B cell (primary cell): Measurements from ENCODE around the gene RAB26.

Experiments used
- EZH2 ChIP-seq: IDR thresholded peaks from 2 replicates; pipeline ENCODE4 v1.6.1; 2012; ENCODE audit warnings: borderline replicate concordance, low read depth, mild to moderate bottlenecking, moderate library complexity, low read length; ENCODE audit not compliant: insufficient read depth, poor library complexity, severe bottlenecking
- TF ChIP-seq, protein P1 (sequence below): fragments of 200-600 bp; IDR thresholded peaks from one replicate; pipeline ENCODE4 v1.8.0; 2022; ENCODE audit warnings: antibody characterized with exemption, mild to moderate bottlenecking

GRCh38 chr16:2155091-2155950 is 6.9 kb downstream of the RAB26 start, which contains the start of gene TRAF7:
- TF ChIP-seq, protein P1, sequence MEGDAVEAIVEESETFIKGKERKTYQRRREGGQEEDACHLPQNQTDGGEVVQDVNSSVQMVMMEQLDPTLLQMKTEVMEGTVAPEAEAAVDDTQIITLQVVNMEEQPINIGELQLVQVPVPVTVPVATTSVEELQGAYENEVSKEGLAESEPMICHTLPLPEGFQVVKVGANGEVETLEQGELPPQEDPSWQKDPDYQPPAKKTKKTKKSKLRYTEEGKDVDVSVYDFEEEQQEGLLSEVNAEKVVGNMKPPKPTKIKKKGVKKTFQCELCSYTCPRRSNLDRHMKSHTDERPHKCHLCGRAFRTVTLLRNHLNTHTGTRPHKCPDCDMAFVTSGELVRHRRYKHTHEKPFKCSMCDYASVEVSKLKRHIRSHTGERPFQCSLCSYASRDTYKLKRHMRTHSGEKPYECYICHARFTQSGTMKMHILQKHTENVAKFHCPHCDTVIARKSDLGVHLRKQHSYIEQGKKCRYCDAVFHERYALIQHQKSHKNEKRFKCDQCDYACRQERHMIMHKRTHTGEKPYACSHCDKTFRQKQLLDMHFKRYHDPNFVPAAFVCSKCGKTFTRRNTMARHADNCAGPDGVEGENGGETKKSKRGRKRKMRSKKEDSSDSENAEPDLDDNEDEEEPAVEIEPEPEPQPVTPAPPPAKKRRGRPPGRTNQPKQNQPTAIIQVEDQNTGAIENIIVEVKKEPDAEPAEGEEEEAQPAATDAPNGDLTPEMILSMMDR: no peak
- no peak for TF ChIP-seq EZH2
